HG02642 (cell line): Measurements from ENCODE around the gene CSNK2A1.
"Not testable (repeated sequence)": the region's sequence is repeated elsewhere in the genome, so short reads cannot be mapped to it uniquely, and the experiment has no call there.

Experiments used
- ATAC-seq: cut with Tn5 transposase; IDR thresholded peaks from one replicate; pipeline ENCODE4 v1.9.1; 2021; ENCODE audit warnings: mild to moderate bottlenecking; ENCODE audit not compliant: unreplicated experiment, poor library complexity

Gene CSNK2A1

GRCh38 chr20:503048-503737, 40.4 kb downstream of the CSNK2A1 start:
- no peak for ATAC-seq

- ATAC-seq = no peak
These were observed 45.6 kb downstream of the CSNK2A1 start for GRCh38 chr20:497979-498378.

- no peak for ATAC-seq
These were observed 47.4 kb downstream of the CSNK2A1 start for GRCh38 chr20:496126-496696.

GRCh38 chr20:492159-492558, 51.4 kb downstream of the CSNK2A1 start:
- ATAC-seq = no peak

GRCh38 chr20:487655-488054, 55.9 kb downstream of the CSNK2A1 start:
- no peak for ATAC-seq

GRCh38 chr20:483815-484644, 59.6 kb downstream of the CSNK2A1 start:
- ATAC-seq = no peak

- ATAC-seq = no peak
These were observed 62.4 kb downstream of the CSNK2A1 start for GRCh38 chr20:481167-481566.

- no peak for ATAC-seq
These were observed 63.5 kb downstream of the CSNK2A1 start for GRCh38 chr20:480044-480443.

- ATAC-seq = no peak
These were observed 64.1 kb downstream of the CSNK2A1 start for GRCh38 chr20:479487-479886.

GRCh38 chr20:478949-479429, 64.6 kb downstream of the CSNK2A1 start:
- no peak for ATAC-seq

- ATAC-seq = no peak
These were observed 65.3 kb downstream of the CSNK2A1 start for GRCh38 chr20:478010-478948.

GRCh38 chr20:476561-477249, 66.9 kb downstream of the CSNK2A1 start:
- ATAC-seq = not testable (repeated sequence)

GRCh38 chr20:475463-476357, 67.9 kb downstream of the CSNK2A1 start:
- no peak for ATAC-seq

GRCh38 chr20:474581-474980, 69.0 kb downstream of the CSNK2A1 start:
- ATAC-seq = no peak

- ATAC-seq = no peak
These were observed 70.7 kb downstream of the CSNK2A1 start for GRCh38 chr20:472889-473292.

GRCh38 chr20:472137-472846, 71.3 kb downstream of the CSNK2A1 start:
- ATAC-seq = no peak

GRCh38 chr20:469746-470490, 73.7 kb downstream of the CSNK2A1 start:
- no peak for ATAC-seq
